CD4-positive, alpha-beta memory T cell (primary cell): ENCODE results near the gene GCN1. TPM values are rescaled to one million over a fixed set of nuclear protein-coding genes. Genes with fewer than 3 reads are reported as not detected.
"Not testable (repeated sequence)": the region's sequence is repeated elsewhere in the genome, so short reads cannot be mapped to it uniquely, and the experiment has no call there.

ENCODE experiments used
- CTCF ChIA-PET: fragments of 350-600 bp; sonication (Branson Sonifier 250); formaldehyde crosslinking; loops from one replicate; lab custom pipeline; 2021; ENCODE audit warnings: inconsistent platforms; ENCODE audit not compliant: partially characterized antibody; lab: Charles Lee
- POLR2A ChIA-PET: fragments of 350-600 bp; sonication (Branson Sonifier 250); formaldehyde crosslinking; loops from one replicate; lab custom pipeline; 2021; ENCODE audit not compliant: partially characterized antibody; lab: Charles Lee
- DNase-seq, 5 donors: peaks; one replicate each; pipeline versions ENCODE4 v3.0.0 to v3.0.0-alpha.2; 2020 to 2022; ENCODE audit warnings: mixed read lengths in 1 of 5
- H3K27ac ChIP-seq: one replicate; pipeline ENCODE4 v1.7.0; 2013; ENCODE audit warnings: low read depth, low read length
- H3K27me3 ChIP-seq: 2 replicates; pipeline ENCODE4 v1.7.0; 2013; ENCODE audit warnings: mild to moderate bottlenecking, low read length, moderate library complexity; ENCODE audit not compliant: insufficient read depth
- H3K36me3 ChIP-seq: 2 replicates; pipeline ENCODE4 v1.7.0; 2013; ENCODE audit warnings: mild to moderate bottlenecking, low read length, moderate library complexity; ENCODE audit not compliant: insufficient read depth
- H3K4me1 ChIP-seq: 2 replicates; pipeline ENCODE4 v1.7.0; 2013; ENCODE audit warnings: mild to moderate bottlenecking, low read length, moderate library complexity; ENCODE audit not compliant: insufficient read depth
- H3K4me3 ChIP-seq, 2 donors: one replicate each; pipeline ENCODE4 v1.7.0; 2013; ENCODE audit warnings: low read length in 2 of 2, mild to moderate bottlenecking in 1 of 2
- H3K9me3 ChIP-seq, 2 donors: one replicate each; pipeline ENCODE4 v1.7.0; 2013; ENCODE audit warnings: low read length in 2 of 2, control low read depth in 1 of 2; ENCODE audit not compliant: control insufficient read depth in 1 of 2
- H3K27ac Mint-ChIP-seq, 7 donors: one replicate each; pipeline ENCODE4 v1.8.0; 2020 to 2021; ENCODE audit warnings: mixed read lengths in 7 of 7, mild to moderate bottlenecking in 6 of 7, inconsistent platforms in 3 of 7, moderate library complexity in 3 of 7
- H3K27me3 Mint-ChIP-seq, 2 donors: one replicate each; pipeline ENCODE4 v1.8.0; 2020 to 2021; ENCODE audit warnings: mixed read lengths in 2 of 2
- H3K36me3 Mint-ChIP-seq, 2 donors: one replicate each; pipeline ENCODE4 v1.8.0; 2020 to 2021; ENCODE audit warnings: mixed read lengths in 2 of 2, inconsistent platforms in 1 of 2, mild to moderate bottlenecking in 1 of 2
- H3K4me1 Mint-ChIP-seq, 4 donors: one replicate each; pipeline ENCODE4 v1.8.0; 2020 to 2021; ENCODE audit warnings: mixed read lengths in 4 of 4, mild to moderate bottlenecking in 1 of 4
- H3K4me3 Mint-ChIP-seq, 8 donors: one replicate each; pipeline ENCODE4 v1.8.0; 2020 to 2021; ENCODE audit warnings: mixed read lengths in 8 of 8, mild to moderate bottlenecking in 7 of 8, moderate library complexity in 6 of 8, inconsistent platforms in 3 of 8
- H3K9me3 Mint-ChIP-seq, 8 donors: one replicate each; pipeline ENCODE4 v1.8.0; 2020 to 2021; ENCODE audit warnings: mixed read lengths in 8 of 8, mild to moderate bottlenecking in 5 of 8, inconsistent platforms in 3 of 8, moderate library complexity in 1 of 8
- intact Hi-C: fragments of 100-400 bp; cut with micrococcal nuclease; formaldehyde crosslinking; loops from one replicate; pipeline ENCODE4 v1.15.1; 2023
- polyA plus RNA-seq, 2 donors: library from polyadenylated mRNA; unstranded; fragments of 300-500 nt; fragmentation: Illumina TruSeq; gene quantifications; one replicate each; pipeline ENCODE4 v1.2.3, GENCODE V29; 2021
- total RNA-seq, 2 experiments: library from RNA; stranded (reverse); gene quantifications; one replicate each; pipeline ENCODE4 v1.2.3, GENCODE V29; 2021

The GCN1 gene
- total and polyA plus RNA-seq, 4 experiments from 2014 or later = 13.9 to 132 (median 78.1) TPM

DNA sequence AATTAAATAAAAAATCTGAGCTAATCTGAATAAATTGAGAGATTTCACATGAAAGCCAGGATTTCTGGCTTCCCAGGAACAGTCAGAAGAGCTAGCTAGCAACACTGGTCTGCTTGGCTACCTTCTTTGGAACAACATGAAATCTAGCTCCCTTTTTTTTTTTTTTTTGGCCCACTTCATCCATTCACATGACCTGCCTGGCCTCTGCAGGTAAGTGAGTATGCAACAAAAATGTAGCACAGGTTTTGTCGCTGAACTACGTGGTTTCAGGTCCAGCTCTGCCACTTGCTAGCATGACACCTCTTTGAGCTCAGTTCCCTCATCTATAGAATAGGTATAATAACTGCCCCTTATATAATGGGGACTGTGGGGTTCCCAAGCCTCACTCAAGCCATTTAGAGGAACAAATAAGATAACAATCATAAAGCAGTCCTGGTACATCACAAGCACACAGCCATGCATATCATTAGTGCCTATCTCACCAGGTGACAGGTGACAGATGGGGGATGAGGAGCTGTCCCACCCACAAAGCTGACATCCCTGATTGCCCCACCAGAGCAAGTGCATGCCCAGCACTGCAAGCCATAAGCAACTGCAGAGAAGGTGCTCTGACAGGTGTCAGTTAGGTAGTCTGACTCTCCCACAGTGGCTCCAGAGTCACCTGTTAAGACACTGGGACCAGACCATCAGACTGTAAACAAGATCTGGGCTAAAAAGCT is 45.4 kb upstream of the GCN1 start:
- intact Hi-C loops = no loop called here
- H3K27me3 Mint-ChIP-seq = no peaks in the 10 kb centered on the region
- ChIA-PET POLR2A (interaction anchor here (0.6 to 7.5 kb wide), 12 partner anchors 9 to 62 kb away, joined by 3 to 82 read pairs (median 11); partner anchors contain the start of genes PXN, RNU4-1, RNU4-2 and RPLP0), CTCF (interaction anchor here (1.0 to 32.3 kb wide), 7 partner anchors 9 to 52 kb away, joined by 3 to 1075 read pairs (median 5); partner anchors contain the start of genes PXN, RNU4-2 and RPLP0)
- Histone ChIP-seq H3K4me3 (no peak overlapping the region), H3K27ac (no peak overlapping the region), H3K27me3 (no peaks in the 10 kb centered on the region), H3K4me1 (peaks cover 89% of the 10 kb centered on the region), H3K9me3 (no peaks in the 10 kb centered on the region), H3K36me3 (no peaks in the 10 kb centered on the region)
- H3K4me3 Mint-ChIP-seq = peak overlapping the region in 7 of 8 donors; percentile 25 to 69 (median 43)
- H3K27ac Mint-ChIP-seq = peak overlapping the region; percentile 30 to 83 (median 72)
- peaks cover 10 to 32% of the 10 kb centered on the region in 2 donors for H3K36me3 Mint-ChIP-seq
- DNase-seq = no peak
- H3K4me1 Mint-ChIP-seq = peaks cover 49 to 92% (median 71%) of the 10 kb centered on the region in 4 donors
- H3K9me3 Mint-ChIP-seq = peaks cover 0 to 3% (median 0%) of the 10 kb centered on the region in 8 donors

DNA sequence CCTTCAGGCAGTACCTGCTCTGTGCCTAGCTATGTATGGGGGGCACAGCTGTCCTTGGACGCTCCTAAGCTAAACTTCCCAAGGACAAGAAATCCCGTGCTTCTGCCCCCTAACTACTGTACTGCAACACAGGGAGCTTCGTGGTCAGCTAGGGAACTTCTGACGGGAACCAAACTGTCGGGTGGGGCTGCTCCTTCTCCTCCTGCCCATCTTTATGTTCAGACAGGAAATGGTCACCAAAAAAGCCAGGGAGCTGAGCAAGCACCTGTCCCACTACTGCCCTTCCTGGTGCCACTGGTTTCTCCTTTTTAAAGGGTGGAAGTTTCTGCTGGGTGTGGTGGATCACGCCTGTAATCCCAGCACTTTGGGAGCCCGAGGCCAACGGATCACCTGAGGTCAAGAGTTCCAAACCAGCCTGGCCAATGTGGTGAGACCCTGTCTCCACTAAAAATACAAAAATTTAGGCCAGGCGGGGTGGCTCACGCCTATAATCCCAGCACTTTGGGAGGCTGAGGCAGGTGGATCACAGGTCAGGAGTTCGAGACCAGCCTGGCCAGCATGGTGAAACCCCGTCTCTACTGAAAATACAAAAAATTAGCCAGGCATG is 44.4 kb upstream of the GCN1 start:
- no peaks in the 10 kb centered on the region for H3K27me3 Mint-ChIP-seq

DNA sequence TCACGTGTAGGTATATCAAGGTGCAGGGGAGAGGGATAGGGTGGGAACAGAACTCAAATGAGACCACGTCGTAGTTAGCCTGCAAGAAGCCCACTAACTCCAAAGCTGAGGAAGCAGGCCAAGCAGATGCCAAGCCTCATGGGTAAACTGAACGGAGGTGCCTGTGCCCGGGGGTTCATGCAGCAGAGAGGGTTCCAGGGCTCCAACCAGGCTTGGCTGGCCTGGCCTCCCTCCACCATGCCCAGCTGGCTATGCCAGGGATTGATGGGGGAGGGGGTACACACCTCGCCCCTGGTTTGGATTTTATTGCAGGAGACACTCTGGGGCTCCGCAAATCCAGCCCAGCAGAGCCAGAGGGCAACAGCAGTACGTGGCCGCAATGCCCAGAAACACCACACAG is 43.7 kb upstream of the GCN1 start:
- Histone ChIP-seq H3K4me3 (no peak overlapping the region), H3K27ac (no peak overlapping the region), H3K9me3 (no peaks in the 10 kb centered on the region), H3K4me1 (peaks cover 94% of the 10 kb centered on the region), H3K36me3 (no peaks in the 10 kb centered on the region), H3K27me3 (no peaks in the 10 kb centered on the region)
- H3K9me3 Mint-ChIP-seq = peaks cover 0 to 3% (median 0%) of the 10 kb centered on the region in 8 donors
- ChIA-PET CTCF (interaction anchor here (1.1 to 32.3 kb wide), 5 partner anchors 13 to 27 kb away, joined by 3 to 1075 read pairs (median 17); partner anchors contain the start of gene PXN), POLR2A (interaction anchor here (1.4 to 7.5 kb wide), 6 partner anchors 10 to 64 kb away, joined by 4 to 82 read pairs (median 26); partner anchors contain the start of genes PXN, RNU4-1, RNU4-2 and SIRT4)
- intact Hi-C loops = no loop called here
- peak overlapping the region in 2 of 8 donors; percentile 41 to 43 for H3K4me3 Mint-ChIP-seq
- no peak for DNase-seq
- H3K4me1 Mint-ChIP-seq = peaks cover 50 to 96% (median 76%) of the 10 kb centered on the region in 4 donors
- H3K27ac Mint-ChIP-seq = peak overlapping the region; percentile 46 to 87 (median 74)
- H3K27me3 Mint-ChIP-seq = no peaks in the 10 kb centered on the region
- peaks cover 7 to 34% of the 10 kb centered on the region in 2 donors for H3K36me3 Mint-ChIP-seq

More for the DNA sequence above, 44.4 kb upstream of the GCN1 start:
- no peaks in the 10 kb centered on the region for H3K9me3 ChIP-seq
- H3K4me1 Mint-ChIP-seq = peaks cover 50 to 96% (median 76%) of the 10 kb centered on the region in 4 donors
- no peaks in the 10 kb centered on the region for H3K27me3 ChIP-seq
- no peaks in the 10 kb centered on the region for H3K36me3 ChIP-seq
- no peak overlapping the region for H3K4me3 Mint-ChIP-seq
- peaks cover 7 to 33% of the 10 kb centered on the region in 2 donors for H3K36me3 Mint-ChIP-seq
- peak overlapping the region in 4 of 7 donors; percentile 53 to 79 (median 62) for H3K27ac Mint-ChIP-seq
- DNase-seq = no peak
- H3K27ac ChIP-seq = no peak overlapping the region
- H3K4me1 ChIP-seq = peaks cover 94% of the 10 kb centered on the region
- intact Hi-C loops = no loop called here
- H3K4me3 ChIP-seq = no peak overlapping the region
- ChIA-PET POLR2A (interaction anchor here (0.9 to 7.5 kb wide), 10 partner anchors 8 to 63 kb away, joined by 3 to 82 read pairs (median 14); partner anchors contain the start of genes PXN, RNU4-1, RNU4-2 and SIRT4), CTCF (interaction anchor here (1.0 to 32.3 kb wide), 4 partner anchors 13 to 38 kb away, joined by 3 to 1075 read pairs (median 66); partner anchors contain the start of genes PXN and RPLP0)
- peaks cover 0 to 3% (median 0%) of the 10 kb centered on the region in 8 donors for H3K9me3 Mint-ChIP-seq

DNA sequence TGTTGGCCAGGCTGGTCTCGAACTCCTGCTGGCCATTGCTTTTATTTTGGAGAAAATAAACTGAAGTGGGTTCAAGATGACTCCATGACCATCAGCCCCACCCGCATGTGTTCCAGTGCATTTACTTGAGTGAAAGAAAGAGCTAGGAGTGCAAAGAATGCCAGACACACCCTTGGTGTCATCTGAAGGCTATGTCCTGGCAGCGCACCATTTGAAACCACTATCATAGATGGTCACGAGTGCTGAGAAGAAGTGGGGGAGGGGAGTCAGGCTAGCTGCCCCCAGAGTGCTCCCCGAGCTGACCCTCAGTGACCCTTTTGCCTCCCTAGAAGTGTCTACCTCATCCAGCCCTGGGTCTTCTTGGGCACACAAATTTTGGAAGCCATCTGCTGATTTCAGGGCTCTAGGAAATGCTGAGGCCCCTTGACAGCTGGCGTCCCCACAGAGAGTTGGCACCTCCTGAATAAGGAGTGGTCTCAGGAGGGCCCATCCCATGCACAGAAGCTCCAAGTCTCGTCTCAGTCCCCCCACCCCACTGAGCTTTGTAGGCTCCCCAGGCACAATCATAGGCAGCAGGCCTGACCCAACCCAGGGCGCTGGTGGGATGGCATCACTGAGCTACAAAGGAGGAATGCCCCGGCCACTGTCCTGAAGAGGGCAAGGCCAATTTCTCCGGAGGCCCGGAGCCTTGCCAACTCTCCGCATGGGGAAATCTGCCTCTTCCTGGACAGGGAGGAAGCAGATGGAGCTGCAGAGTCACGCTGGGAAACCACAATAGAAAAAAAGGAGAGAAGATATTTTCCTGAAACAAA is 43.1 kb upstream of the GCN1 start:
- Mint-ChIP-seq H3K27ac (peak overlapping the region; percentile 59 to 87 (median 75)), H3K9me3 (peaks cover 0 to 3% (median 0%) of the 10 kb centered on the region in 8 donors), H3K36me3 (peaks cover 7 to 32% of the 10 kb centered on the region in 2 donors), H3K27me3 (no peaks in the 10 kb centered on the region), H3K4me3 (peak overlapping the region in 5 of 8 donors; percentile 13 to 58 (median 41)), H3K4me1 (peaks cover 51 to 96% (median 76%) of the 10 kb centered on the region in 4 donors)
- ChIA-PET POLR2A (interaction anchor here (2.1 to 7.5 kb wide), 5 partner anchors 9 to 54 kb away, joined by 11 to 82 read pairs (median 27); partner anchors contain the start of genes PXN, RNU4-1 and RNU4-2), CTCF (interaction anchor here (1.1 to 32.3 kb wide), 5 partner anchors 13 to 27 kb away, joined by 3 to 1075 read pairs (median 17); partner anchors contain the start of gene PXN)
- H3K4me1 ChIP-seq = peaks cover 94% of the 10 kb centered on the region
- DNase-seq = no peak
- H3K4me3 ChIP-seq = no peak overlapping the region
- no peak overlapping the region for H3K27ac ChIP-seq
- H3K27me3 ChIP-seq = no peaks in the 10 kb centered on the region
- H3K36me3 ChIP-seq = no peaks in the 10 kb centered on the region
- intact Hi-C loops = no loop called here
- no peaks in the 10 kb centered on the region for H3K9me3 ChIP-seq

DNA sequence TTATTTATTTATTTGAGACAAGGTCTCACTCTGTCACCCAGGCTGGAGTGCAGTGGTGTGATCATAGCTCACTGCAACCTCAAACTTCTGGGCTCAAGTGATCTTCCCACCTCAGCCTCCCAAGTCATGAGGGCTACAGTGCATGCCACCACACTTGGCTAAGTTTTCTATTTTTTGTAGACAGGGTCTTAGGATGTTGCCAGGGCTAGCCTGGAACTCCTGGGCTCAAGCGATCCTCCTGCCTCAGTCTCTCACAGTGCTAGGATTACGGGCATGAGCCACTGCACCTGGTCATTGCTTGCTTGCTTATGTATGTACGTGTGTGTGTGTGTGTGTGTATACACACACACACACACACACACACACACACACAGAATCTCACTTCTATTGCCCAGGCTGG is 42.3 kb upstream of the GCN1 start:
- ChIA-PET POLR2A (interaction anchor here (2.1 to 7.5 kb wide), 6 partner anchors 8 to 55 kb away, joined by 11 to 82 read pairs (median 18); partner anchors contain the start of genes PXN, RNU4-1 and RNU4-2), CTCF (interaction anchor here (1.3 to 32.3 kb wide), 6 partner anchors 10 to 36 kb away, joined by 8 to 1075 read pairs (median 18); partner anchors contain the start of genes PXN and RPLP0)
- Mint-ChIP-seq H3K36me3 (peaks cover 6 to 30% of the 10 kb centered on the region in 2 donors), H3K27ac (peak overlapping the region in 2 of 7 donors; percentile 9 to 59), H3K4me1 (peaks cover 55 to 96% (median 78%) of the 10 kb centered on the region in 4 donors), H3K4me3 (peak overlapping the region in 2 of 8 donors; percentile 10 to 13)
- intact Hi-C loops, H3K9me3 Mint-ChIP-seq, H3K36me3 ChIP-seq, DNase-seq, H3K9me3 ChIP-seq, H3K27me3 Mint-ChIP-seq, H3K27ac ChIP-seq, H3K27me3 ChIP-seq, H3K4me3 ChIP-seq: not testable (repeated sequence)
- H3K4me1 ChIP-seq = peaks cover 94% of the 10 kb centered on the region
